Caco-2 (cell line): ENCODE measurements around the gene CHST9. TPM values are rescaled to one million over a fixed set of nuclear protein-coding genes. Genes with fewer than 3 reads are reported as not detected.

ENCODE experiments used
- BruUV-seq: library from RNA; stranded (reverse); fragments of 400-500 nt; replicated peaks from 2 replicates; lab custom pipeline; 2021; lab: Mats Ljungman, UMichigan
- CTCF ChIA-PET: fragments of 300-600 bp; sonication (Branson Sonifier 250); formaldehyde crosslinking; loops from one replicate; lab custom pipeline; 2022; ENCODE audit warnings: antibody characterized with exemption; lab: Charles Lee
- POLR2A ChIA-PET: fragments of 300-600 bp; sonication (Branson Sonifier 250); formaldehyde crosslinking; loops from one replicate; lab custom pipeline; 2022; ENCODE audit warnings: antibody characterized with exemption; lab: Charles Lee
- DNase-seq, 2 experiments: peaks; one replicate each; pipeline versions ENCODE4 v3.0.0 to v3.0.0-alpha.2; 2020 to 2022
- H3K27me3 ChIP-seq: replicated peaks from 2 replicates; pipeline ENCODE4 v1.6.0; 2011; ENCODE audit warnings: low read length; ENCODE audit not compliant: control insufficient read depth, insufficient read depth
- H3K36me3 ChIP-seq: 2 replicates; pipeline ENCODE4 v1.5.1; 2011; ENCODE audit warnings: low read length; ENCODE audit not compliant: control insufficient read depth, insufficient read depth
- H3K4me1 ChIP-seq: fragments of 250-450 bp; sonication (Bioruptor Pico); 2 replicates; pipeline ENCODE4 v1.5.1; 2020; ENCODE audit warnings: mild to moderate bottlenecking
- H3K4me3 ChIP-seq: 2 replicates; pipeline ENCODE4 v1.5.1; 2011; ENCODE audit warnings: low read depth, mild to moderate bottlenecking, control low read depth, low read length
- H3K9me3 ChIP-seq: fragments of 250-450 bp; sonication (Bioruptor Pico); 2 replicates; pipeline ENCODE4 v1.5.1; 2020; ENCODE audit warnings: mild to moderate bottlenecking, moderate library complexity
- H3K27ac Mint-ChIP-seq: one replicate; pipeline ENCODE4 v1.8.0; 2022; ENCODE audit warnings: mixed read lengths; ENCODE audit not compliant: unreplicated experiment
- H3K27me3 Mint-ChIP-seq: one replicate; pipeline ENCODE4 v1.8.0; 2022; ENCODE audit warnings: mixed read lengths; ENCODE audit not compliant: insufficient read depth, unreplicated experiment
- H3K36me3 Mint-ChIP-seq: one replicate; pipeline ENCODE4 v1.8.0; 2022; ENCODE audit warnings: mild to moderate bottlenecking, mixed read lengths; ENCODE audit not compliant: insufficient read depth, unreplicated experiment
- H3K4me1 Mint-ChIP-seq: one replicate; pipeline ENCODE4 v1.8.0; 2022; ENCODE audit warnings: low read depth, mixed read lengths; ENCODE audit not compliant: unreplicated experiment
- H3K4me3 Mint-ChIP-seq: one replicate; pipeline ENCODE4 v1.8.0; 2022; ENCODE audit warnings: mild to moderate bottlenecking, moderate library complexity, mixed read lengths; ENCODE audit not compliant: unreplicated experiment
- H3K9me3 Mint-ChIP-seq: one replicate; pipeline ENCODE4 v1.8.0; 2022; ENCODE audit warnings: mixed read lengths; ENCODE audit not compliant: unreplicated experiment
- intact Hi-C: fragments of 100-400 bp; cut with micrococcal nuclease; formaldehyde crosslinking; loops from one replicate; pipeline ENCODE4 v1.10.0; 2022; ENCODE audit not compliant: unreplicated experiment
- total RNA-seq: library from RNA; stranded (reverse); gene quantifications from 2 replicates; pipeline ENCODE4 v1.2.3, GENCODE V29; 2022
- TF ChIP-seq, protein P1 (sequence below), 2 experiments: fragments of 200-600 bp in 1 of 2; IDR thresholded peaks; 1 replicate in 1 of 2; 2 replicates in 1 of 2; pipeline versions ENCODE4 v1.5.1 to v1.8.0; 2011 to 2022; ENCODE audit warnings: antibody characterized with exemption in 1 of 2, control low read depth in 1 of 2, inconsistent platforms in 1 of 2, low read depth in 1 of 2, low read length in 1 of 2, mild to moderate bottlenecking in 1 of 2, moderate library complexity in 1 of 2; ENCODE audit not compliant: insufficient read depth in 1 of 2, severe bottlenecking in 1 of 2, unreplicated experiment in 1 of 2

CHST9 gene
- total RNA-seq, 1 experiment from 2014 or later = 26.5 TPM

DNA sequence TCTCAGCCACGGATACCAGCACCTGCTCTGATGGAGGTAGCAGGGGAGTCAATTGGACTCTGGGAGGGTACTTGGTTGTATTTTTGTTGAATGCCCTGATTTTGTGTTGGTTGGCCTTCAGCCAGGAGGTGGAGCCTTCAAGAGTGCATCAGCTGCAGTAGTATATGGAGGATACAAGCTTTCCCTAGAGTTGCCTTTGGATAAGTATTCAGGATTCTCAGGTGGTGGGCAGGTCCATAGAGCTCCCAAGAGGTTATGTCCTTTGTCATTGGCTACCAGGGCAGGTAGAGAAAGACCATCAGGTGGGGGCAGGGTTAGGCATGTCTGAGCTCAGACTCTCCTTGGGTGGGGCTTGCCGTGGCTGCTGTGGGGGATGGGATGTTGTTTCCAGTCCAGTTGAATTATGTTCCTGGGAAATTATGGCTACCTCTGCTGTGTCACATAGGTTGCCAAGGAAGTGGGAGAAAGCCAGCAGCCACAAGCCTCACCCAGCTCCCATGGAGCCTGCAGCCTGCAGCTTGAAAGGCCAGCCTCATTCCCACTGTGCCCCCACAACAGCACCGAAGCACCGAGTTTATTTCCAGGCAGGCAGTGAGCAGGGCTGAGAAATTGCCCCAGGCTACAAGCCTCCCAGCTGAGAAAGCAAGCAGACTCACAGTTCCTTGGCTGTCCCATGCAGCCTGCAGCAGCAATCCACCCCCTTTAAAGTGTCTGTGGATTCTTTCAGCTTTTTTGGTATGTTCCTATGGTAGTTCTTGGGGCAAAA, 38.6 kb upstream of the CHST9 start:
- H3K27me3 Mint-ChIP-seq = no peaks in the 10 kb centered on the region
- Histone ChIP-seq H3K36me3 (no peaks in the 10 kb centered on the region), H3K4me3 (no peak overlapping the region), H3K27me3 (no peaks in the 10 kb centered on the region), H3K4me1 (no peaks in the 10 kb centered on the region), H3K9me3 (no peaks in the 10 kb centered on the region)
- CTCF ChIA-PET = interaction anchor here (0.6 kb wide), 1 partner anchor 18 kb away, joined by 3 read pairs; no protein-coding TSS in a partner anchor
- no peaks in the 10 kb centered on the region for H3K4me1 Mint-ChIP-seq
- DNase-seq = no peak
- TF ChIP-seq, protein P1, sequence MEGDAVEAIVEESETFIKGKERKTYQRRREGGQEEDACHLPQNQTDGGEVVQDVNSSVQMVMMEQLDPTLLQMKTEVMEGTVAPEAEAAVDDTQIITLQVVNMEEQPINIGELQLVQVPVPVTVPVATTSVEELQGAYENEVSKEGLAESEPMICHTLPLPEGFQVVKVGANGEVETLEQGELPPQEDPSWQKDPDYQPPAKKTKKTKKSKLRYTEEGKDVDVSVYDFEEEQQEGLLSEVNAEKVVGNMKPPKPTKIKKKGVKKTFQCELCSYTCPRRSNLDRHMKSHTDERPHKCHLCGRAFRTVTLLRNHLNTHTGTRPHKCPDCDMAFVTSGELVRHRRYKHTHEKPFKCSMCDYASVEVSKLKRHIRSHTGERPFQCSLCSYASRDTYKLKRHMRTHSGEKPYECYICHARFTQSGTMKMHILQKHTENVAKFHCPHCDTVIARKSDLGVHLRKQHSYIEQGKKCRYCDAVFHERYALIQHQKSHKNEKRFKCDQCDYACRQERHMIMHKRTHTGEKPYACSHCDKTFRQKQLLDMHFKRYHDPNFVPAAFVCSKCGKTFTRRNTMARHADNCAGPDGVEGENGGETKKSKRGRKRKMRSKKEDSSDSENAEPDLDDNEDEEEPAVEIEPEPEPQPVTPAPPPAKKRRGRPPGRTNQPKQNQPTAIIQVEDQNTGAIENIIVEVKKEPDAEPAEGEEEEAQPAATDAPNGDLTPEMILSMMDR (IDR thresholded peaks at IDR 0.05; ENCODE audit: insufficient read depth in 1 of 2, low read depth in 1 of 2, low read length in 1 of 2, severe bottlenecking in 1 of 2, unreplicated experiment in 1 of 2) = no peak
- no TSS peak for BruUV-seq
- H3K9me3 Mint-ChIP-seq = no peaks in the 10 kb centered on the region
- intact Hi-C loops = no loop called here
- POLR2A ChIA-PET = no interaction called here
- H3K27ac Mint-ChIP-seq = no peak overlapping the region
- H3K36me3 Mint-ChIP-seq = no peaks in the 10 kb centered on the region
- H3K4me3 Mint-ChIP-seq = no peak overlapping the region

DNA sequence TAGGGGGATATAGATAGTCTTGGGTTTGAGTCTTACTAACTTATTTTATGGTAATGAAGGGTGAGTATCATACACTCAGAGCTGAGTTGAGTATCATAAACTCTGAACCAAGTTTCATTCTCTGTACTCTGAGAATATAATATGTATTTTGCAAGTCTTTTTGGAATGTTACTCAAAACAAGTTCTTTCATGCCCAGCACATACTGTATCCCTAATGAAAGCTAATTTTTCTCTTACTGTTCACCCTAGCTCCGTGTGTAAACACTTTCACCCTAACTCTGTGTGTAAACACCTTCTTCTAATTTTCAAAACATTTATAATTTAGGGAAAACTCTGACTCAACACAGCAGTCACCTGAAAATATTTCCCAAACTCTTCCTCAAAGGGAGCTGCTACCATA, 29.7 kb upstream of the CHST9 start:
- intact Hi-C loops = no loop called here
- no peaks in the 10 kb centered on the region for H3K9me3 Mint-ChIP-seq
- Histone ChIP-seq H3K4me3 (no peak overlapping the region), H3K36me3 (no peaks in the 10 kb centered on the region), H3K9me3 (no peaks in the 10 kb centered on the region), H3K27me3 (no peaks in the 10 kb centered on the region), H3K4me1 (no peaks in the 10 kb centered on the region)
- H3K4me1 Mint-ChIP-seq = no peaks in the 10 kb centered on the region
- POLR2A ChIA-PET = no interaction called here
- H3K4me3 Mint-ChIP-seq = no peak overlapping the region
- TF ChIP-seq, protein P1 (IDR thresholded peaks at IDR 0.05; ENCODE audit: insufficient read depth in 1 of 2, low read depth in 1 of 2, low read length in 1 of 2, severe bottlenecking in 1 of 2, unreplicated experiment in 1 of 2) = no peak
- no peak overlapping the region for H3K27ac Mint-ChIP-seq
- no peaks in the 10 kb centered on the region for H3K27me3 Mint-ChIP-seq
- BruUV-seq = no TSS peak
- CTCF ChIA-PET = no interaction called here
- DNase-seq = no peak
- H3K36me3 Mint-ChIP-seq = no peaks in the 10 kb centered on the region

DNA sequence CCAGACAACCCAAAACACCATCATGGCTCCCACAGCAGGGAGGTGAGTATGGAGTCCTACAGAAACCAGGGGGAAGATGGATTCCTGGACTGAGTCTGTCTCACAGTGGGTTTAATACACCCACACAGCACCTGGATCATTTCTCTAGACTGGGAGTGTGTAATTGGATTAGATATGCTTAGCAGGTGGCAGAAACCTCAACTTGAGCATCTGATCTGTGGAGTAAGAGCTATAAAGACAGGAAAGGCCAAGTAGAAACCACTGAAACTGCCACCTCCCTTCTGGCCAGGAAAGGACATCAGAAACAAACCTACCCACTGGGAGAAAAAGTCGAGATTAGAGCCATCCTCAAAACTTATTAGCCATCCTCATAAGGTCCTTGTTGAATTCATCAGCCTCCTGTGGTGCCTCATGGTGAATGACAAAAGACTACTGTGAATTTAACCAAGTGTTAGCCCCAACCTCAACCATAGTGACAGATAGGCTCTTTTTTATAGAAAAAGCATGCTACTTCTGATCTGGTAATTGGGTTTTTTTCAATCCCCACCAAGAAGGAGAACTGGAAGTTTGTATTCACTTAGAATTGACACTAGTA, 28.1 kb upstream of the CHST9 start:
- H3K27me3 ChIP-seq = no peaks in the 10 kb centered on the region
- intact Hi-C loops = no loop called here
- ChIA-PET POLR2A (no interaction called here), CTCF (no interaction called here)
- no TSS peak for BruUV-seq
- Mint-ChIP-seq H3K4me3 (no peak overlapping the region), H3K36me3 (no peaks in the 10 kb centered on the region), H3K27ac (no peak overlapping the region), H3K27me3 (no peaks in the 10 kb centered on the region), H3K9me3 (no peaks in the 10 kb centered on the region), H3K4me1 (no peaks in the 10 kb centered on the region)
- H3K4me1 ChIP-seq = no peaks in the 10 kb centered on the region
- no peak for DNase-seq
- no peaks in the 10 kb centered on the region for H3K36me3 ChIP-seq
- H3K9me3 ChIP-seq = no peaks in the 10 kb centered on the region
- TF ChIP-seq, protein P1 (IDR thresholded peaks at IDR 0.05; ENCODE audit: insufficient read depth in 1 of 2, low read depth in 1 of 2, low read length in 1 of 2, severe bottlenecking in 1 of 2, unreplicated experiment in 1 of 2) = no peak
- no peak overlapping the region for H3K4me3 ChIP-seq
